Fibroblast of lung (primary cell): ENCODE data around the gene GPHN.

Experiments
- CTCF ChIP-seq, 2 donors: IDR thresholded peaks in 1 of 2; conservative IDR thresholded peaks in 1 of 2; 1 replicate in 1 of 2; 2 replicates in 1 of 2; pipeline ENCODE4 v1.5.1; 2011 to 2012; ENCODE audit warnings: low read length in 2 of 2, control low read depth in 1 of 2, inconsistent platforms in 1 of 2, low read depth in 1 of 2, mild to moderate bottlenecking in 1 of 2
- EZH2 ChIP-seq: IDR thresholded peaks from 2 replicates; pipeline ENCODE4 v1.5.1; 2012; ENCODE audit warnings: low read length, control low read depth, mild to moderate bottlenecking; ENCODE audit errors: missing control alignments

GRCh38 chr14:66709291-66709690 is 201.3 kb downstream of the GPHN start:
- TF ChIP-seq CTCF (conservative IDR thresholded peaks at IDR 0.05 in 1 of 2, IDR thresholded peaks at IDR 0.05 in 1 of 2; ENCODE audit: low read depth in 1 of 2, low read length in 2 of 2) (no peak), EZH2 (no peak)
